NCI-H146 treated with DMSO at 0.1 percent for 48 hours (cell line): ENCODE measurements around the gene LSM10.

Experiments
- DNase-seq: peaks from one replicate; lab custom pipeline; 2025; ENCODE audit not compliant: unreplicated experiment; lab: John Stamatoyannopoulos, UW

The LSM10 gene

DNA sequence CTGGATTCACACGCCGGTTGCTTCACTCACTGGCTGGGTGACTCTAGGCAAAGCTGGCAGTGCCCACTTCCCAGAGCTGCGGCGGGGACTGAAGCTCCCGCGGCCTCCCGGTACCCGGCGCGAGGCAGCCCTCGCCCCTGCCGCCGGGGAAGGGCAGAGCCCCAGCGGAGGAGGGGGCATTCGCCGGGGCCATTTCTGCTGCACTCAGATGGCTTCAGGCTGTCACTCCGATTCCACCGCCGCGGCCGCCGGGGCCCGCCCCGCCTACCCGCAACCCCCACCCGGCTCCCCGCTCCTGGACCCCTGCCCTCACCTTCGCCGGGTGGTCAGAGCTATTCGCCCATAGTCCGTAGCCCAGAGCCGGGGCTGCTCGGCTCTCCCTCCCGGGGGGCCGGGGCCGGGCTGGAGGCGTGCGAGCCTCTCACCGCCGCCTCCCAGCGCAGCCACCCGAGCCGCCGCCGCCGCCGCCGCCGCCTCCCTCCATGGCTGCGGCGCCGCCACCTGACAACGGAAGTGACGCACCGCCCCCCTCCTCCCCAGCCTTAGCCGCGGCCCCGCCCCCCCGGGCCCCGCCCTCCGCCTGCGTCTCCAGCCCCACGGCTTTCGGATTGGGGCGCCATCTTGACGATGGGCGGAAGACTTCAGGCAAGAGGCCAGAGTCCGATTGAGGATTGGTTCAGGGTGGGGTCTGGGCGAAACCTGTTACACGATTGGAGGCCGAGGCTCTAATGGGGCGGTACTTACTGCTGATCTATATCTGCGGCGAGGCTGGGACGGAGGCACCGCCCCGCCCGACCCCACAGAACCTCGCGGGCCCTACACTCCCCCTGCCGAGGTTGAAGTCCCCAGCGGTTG is 12.1 kb downstream of the LSM10 start, which contains the start of gene STK40:
TSS of gene STK40 (minus strand) at position 515 of the 855 bp plus-strand sequence. CDS start 24,592 bp downstream, outside the sequence.
- DNase-seq: peak; percentile 89

DNA sequence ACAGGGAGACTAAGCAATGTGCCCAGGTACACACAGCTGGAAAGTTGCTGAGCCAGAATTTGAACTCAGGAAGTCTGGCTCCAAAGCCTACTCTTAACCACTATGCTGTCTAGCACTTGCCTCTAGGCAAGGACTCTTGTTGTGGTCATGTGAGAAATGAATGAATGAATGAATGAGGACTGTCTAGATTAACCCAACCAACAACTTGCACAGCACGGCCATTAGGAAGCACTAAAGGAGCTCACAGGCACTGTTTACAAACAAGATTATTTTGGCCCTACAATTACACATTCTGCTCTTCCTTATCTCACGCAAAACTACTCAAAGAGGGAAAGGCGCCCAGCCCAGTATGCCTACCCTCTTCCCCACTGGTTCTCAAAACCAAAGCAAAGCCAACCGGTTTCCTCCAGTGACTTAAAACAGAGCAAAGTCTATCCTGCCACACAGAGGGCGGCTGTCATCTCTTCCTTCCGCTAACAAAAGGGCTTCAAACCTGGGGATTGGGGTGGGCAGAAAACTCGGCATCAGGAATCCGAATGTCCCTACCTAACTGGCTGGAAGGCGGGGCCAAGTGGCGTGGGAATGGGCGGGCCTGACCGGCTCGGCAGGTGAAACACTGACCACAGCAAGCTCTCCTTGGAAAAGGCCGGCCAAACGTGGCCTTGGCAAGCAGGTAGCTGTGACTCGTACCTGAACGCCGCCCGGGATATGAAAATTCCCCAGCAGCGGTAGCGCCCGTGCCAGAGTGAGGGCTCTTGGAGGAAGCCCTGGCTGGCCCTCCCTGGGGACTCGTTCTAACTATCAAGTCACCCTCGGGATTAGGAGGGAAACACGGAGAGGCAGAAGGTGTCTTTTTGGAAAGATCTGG is 12.9 kb downstream of the LSM10 start:
- peak; percentile 78 for DNase-seq

DNA sequence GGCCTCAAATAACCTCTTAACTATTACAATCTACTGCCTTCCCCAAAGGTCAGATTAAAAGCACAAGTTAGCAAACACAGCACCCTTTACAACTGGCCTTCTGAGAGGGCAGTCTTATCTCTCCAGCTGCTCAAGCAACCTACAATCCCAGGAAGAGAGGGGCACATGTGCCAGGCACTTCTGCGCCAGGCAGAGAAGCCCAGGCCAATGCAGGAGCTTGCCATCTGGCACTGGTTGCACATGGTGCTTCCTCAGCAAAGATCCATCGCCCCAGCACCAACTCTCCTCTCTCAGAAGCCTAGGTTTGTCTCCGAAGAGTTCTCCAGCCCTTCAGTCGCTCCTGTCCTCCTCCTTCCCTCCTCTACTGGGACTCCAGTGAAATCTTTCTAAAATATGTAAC is 14.5 kb downstream of the LSM10 start:
- no peak for DNase-seq

DNA sequence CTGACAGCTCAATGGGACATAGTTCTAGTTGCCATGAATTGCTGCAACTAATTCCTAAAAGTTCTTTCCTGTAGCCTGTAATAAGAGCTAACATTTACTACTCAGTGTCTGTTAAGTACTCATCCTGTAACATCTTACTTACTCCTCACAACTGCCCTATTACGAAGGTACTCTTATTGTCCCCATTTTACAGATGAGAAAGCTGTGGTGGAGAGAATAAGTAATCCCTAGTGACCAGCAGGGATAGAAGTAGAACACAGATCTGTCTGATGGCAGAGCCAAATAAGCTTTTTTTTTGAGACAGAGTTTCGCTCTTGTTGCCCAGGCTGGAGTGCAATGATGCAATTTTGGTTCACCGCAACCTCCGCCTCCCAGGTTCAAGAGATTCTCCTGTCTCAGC is 15.0 kb downstream of the LSM10 start:
- no peak for DNase-seq

DNA sequence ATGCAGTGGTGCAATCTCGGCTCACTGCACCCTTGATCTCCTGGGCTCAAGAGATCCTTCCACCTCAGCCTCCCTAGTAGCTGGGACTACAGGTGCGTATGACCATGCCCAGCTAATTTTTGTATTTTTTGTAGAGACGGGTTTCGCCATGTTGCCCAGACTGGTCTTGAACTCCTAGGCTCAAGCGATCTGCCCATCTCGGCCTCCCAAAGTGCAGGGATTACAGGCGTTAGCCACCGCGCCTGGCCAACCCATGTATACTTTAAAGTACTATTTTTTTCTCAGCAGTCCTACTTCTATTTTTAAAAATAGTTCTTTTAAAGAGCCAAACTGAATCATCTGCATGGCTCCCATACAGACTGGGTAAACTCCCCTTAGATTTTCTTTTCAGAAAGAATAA is 15.5 kb downstream of the LSM10 start:
- DNase-seq: no peak

DNA sequence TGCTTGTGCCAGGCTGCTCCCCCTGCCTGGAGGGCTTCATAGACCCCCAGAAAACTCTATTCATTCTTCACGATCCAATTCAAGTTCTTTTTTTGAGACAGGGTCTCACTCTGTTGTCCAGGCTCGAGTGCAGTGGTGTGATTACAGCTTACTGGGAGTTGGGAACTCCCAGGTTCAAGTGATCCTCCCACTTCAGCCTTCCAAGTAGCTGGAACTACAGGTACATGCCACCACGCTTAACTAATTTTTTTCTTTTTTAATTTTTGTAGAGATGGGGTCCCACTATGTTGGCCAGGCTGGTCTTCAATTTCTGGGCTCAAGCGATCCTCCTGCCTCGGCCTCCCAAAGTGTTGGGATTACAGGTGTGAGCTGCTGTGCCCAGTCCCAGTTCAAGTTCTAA is 16.3 kb downstream of the LSM10 start:
- DNase-seq: no peak

DNA sequence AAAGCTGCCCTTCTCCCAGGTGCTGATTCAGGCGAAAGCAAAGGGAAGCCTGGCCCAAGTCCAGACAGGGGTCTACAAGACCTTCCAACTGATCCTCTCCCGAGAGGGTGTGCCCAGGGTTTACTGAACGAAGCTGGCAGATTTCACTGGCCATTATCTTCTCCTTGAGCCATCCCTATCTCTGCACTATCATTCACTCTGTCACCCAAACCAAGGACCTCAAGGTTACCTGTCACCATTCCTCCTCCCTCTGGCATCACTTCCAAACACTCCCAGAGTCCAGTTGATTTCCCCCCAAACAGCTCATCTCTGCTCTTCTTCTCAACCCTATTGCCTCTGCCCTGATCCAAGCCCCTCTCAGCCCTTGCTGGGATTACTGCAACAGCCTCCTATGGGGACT is 16.9 kb downstream of the LSM10 start:
- DNase-seq: no peak

DNA sequence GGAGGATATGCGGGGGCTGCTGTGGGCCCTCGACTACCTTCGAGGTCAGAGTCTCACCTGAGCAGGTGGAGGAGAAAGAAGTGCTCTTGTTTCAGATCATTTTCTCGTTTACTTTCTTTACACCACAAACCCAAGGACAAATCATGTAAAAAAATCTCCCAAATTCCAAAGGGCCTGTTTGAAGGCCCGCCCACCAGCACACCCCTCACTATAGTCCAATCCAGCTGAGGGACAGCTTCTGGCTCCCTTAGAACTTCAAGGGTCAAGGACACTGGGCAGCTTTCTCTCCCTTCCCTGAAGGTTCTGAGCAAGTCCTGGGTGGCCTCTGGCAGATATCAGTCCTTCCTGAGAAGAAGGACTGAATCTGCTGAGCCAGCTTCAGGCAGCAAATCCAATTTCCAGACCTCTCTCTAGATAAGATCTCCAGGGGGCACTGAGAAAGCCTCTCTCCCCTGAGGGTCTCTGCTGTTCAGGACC is 17.5 kb downstream of the LSM10 start:
- DNase-seq: no peak

DNA sequence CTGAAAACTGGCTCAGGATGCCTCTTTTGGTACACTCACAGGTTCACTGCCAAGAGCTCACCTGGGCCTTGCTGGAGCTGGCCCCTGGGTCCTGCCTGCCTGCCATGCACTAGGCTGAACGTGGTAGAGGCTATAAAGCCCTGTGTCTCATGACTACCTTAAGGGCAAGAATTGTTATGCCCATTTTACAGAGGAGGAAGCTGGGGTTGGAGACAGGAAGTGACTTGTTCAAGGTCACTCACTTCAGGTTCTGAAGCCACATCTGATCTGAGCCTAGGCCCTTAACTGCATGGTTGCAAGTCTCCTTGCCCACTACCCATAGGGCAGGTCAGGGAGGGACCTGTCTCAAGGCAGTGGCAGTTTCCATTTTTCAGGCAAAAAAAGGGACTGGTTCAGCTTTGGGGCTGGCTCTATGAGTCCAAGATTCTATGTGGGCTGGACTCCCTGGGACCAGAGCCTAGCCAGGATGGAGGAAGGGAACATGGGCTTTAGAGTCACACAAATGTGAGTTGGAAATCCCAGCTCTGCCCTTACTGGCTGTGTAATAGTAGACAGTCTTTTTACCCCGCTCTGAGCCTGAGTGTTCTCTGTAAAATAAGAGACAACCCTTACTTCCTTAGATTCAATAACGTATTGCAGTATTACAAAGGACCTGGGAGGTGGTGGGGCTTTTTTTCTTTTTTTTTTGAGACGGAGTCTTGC is 19.8 kb downstream of the LSM10 start:
- DNase-seq: no peak

DNA sequence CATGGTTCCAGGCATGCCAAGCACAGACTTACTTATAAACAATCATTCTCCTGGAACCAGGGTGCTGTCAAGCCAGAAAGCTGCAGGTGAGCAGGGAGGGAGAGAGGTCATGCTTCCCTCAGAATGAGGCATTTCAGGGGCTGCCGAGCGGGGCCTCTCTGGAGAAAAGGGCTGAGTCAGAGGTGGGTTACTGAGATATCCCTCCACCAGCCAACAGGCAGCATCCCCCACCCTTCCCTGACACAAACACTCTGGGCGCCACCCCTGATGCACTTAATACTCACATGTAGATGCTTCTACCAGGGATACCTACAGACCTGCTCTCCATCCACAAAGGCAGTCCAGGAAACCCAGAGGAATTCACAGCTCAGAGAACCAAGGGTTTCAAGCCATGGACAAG is 25.1 kb downstream of the LSM10 start:
- DNase-seq: no peak

DNA sequence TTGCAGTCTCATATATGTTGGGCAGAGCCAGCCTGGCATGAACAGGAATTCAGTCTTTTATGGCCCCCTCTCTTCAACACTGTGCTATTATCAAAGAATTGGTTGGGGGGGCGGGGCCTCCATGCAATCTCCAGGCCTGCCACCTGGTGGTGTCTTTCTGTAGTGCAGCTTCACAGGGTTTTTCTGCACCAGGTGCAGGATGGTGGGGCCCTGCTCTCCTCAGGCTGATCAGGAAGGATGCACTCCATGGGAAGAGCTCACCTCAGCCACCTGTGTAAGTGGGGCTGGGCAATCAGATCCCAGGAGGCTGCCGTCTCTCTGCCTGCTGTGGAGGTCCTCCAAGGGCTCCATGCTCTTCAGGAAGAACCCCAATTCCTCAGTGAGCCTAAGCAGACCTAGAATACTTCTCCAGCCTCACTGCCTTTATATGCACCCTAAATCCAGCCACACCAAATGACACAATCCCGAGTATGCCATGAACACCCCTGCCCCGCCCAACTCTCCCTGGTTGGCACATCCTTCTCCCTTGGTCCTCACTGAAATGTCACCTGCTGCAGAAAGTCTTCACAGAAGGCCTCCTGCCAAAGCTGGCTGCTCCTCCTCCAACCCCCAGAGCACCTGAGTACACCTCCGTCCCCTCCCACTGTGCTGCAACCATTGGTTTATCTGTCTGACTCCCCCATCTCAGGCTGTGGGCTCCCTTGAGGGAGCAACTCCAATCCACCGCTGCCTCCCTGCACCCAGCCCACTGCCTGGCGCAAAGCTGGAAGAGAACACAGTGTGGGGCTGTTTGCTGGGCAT is 28.4 kb downstream of the LSM10 start:
- DNase-seq: peak; percentile 19

DNA sequence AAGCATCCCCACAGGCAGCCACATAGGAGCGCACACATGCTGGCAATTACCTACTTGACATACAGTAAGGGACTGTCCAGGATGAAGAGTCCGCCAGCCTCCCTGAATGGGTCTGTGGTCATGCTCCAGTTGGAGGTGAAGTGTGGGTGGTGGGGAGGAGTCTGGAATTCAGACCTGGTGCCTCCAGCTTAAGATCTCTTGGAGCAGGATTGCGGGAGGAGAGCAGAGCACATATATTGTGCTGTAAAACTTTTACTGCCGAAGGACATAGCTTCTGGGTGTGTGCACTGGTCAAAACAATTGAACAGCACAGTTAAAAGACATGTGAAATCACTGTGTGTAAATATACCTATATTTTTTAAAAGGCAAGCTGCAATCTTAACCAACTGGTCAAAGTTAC is 29.9 kb downstream of the LSM10 start:
- DNase-seq: no peak

DNA sequence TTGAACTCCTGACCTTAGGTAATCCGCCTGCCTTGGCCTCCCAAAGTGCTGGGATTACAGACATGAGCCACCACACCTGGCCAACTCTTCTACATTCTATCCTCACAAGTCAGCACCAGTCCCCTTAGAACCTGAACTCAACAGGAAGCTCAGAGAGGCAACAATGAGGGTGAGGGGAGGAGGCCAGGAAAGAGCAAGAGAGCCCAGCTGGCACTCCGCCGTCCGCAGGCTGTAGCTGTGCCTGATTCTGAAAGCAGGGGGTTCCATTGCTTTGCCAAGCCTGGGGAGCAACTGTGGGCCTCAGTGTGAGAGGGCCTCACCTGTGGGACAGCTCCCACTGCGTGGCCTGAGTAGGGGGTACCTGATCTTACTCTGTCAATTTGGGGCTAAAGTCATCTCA is 30.6 kb downstream of the LSM10 start:
- DNase-seq: no peak

DNA sequence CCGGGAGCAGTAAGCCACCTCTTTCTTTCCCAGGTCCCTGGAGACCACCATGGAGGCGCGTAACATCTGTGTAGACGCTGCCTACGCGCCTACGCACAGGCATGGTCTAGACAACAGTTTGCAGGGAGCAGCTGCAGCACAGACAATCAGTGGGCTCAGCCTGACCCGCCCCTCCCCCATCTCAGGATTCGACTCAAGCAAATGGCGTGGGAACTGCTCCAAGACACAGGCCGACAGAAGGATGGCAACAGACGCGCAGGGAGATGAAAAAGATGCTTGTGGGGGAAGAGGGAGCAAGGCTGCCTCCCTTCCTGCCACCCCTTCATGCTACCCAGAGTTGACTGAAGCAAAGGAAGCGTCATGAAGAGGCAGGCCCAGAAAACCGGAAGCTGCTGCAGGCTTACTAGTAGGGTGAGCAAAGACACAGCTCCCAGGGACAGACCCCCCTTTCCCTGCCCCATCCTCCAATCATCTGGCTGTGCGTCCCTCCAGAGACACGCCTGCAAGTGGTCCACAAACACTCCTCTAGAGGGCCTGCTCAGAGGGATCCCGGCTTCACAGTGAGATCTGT is 31.5 kb downstream of the LSM10 start:
- DNase-seq: no peak

DNA sequence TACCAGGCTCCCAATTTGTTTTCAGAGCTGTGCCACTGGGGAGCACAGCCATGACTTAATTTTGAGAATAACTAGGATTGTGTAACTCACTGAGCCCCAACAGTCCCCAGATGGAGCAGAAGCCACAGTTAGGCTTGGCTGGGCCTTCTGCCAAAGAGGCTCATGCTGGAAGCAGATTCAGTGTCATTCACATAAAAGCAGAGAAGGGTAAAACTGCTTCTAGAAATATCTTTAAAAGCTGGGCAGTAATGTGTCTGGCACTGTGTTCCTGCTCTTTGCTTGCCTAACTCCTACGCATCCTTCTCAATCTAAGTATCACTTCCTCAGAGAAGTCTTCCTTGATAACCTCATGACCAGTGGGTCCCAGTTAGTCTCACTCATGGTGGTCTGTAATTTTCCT is 32.3 kb downstream of the LSM10 start:
- DNase-seq: no peak

DNA sequence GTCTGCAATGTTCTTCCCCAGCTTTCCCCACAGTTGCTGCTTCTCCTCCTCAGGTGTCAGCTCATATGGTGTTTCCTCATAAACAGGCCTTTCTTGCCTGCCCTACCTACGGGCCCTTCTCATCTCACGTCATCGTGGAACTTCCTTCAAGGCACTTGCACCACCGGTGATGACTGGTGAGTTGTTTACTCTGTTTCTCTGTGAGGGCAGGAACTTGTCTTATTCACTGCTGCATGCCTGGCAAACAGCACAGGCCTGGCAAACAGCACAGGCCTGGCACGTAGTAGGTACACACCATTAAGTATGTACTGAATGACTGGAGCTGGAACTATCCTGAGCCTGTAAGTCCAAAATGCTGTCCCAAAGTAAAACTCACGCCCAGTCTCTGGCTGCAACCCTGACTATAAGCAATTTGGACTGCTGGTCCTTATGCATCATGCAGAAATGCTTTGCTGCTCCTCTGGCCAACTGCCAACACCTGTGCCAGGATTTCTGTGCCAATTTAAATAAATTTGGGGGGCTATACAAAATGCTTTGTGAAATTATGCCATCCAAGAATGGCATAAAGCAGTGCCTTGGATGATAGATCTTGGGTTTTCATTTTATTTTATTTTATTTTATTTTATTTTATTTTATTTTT is 37.7 kb downstream of the LSM10 start:
- no peak for DNase-seq

DNA sequence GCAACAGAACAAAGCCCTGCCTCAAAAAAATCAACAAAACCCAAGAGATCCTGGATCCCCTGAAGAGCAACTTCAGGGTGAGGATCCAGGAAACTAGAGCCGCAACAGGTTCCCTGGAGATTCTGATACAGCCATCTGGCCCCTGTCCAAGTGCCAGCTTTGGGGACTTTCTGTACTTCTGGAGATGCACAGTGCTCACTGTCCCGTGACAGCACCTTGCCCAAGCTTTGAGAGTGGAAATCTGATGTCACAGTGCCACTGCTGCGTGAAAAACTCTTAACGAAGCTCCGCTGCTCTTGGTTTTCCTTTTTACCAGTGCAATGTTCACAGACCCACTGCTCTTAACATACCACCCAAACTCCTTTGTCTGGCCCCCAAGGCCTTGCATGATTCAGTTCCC is 38.3 kb downstream of the LSM10 start:
- no peak for DNase-seq

DNA sequence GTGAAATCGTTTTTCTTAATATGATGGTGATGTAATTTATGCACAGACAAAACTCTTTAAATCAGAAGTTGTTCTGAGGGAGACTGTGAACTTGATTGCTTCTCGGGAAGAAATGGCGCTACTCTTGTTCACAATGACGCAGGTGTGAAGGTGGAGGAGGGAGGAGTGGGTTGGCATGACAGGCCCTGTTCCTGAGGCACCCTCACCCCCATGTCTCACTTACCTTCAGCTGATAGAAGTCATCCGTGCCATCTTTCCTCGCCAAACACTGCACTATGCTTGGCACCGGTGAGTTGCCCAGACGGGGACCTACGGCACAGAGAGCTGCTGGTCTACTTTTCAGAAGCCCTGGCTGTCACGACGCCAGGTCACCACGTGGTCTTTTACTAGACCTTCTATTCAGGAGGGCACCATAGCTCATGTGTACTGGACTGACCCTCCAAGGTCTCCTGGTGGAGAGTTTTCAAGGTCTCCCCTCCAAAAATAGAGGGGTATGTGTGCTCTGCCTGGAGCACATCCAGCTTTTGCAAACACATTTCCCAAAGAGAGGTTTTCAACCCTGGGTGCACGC is 39.1 kb downstream of the LSM10 start:
- DNase-seq: no peak

DNA sequence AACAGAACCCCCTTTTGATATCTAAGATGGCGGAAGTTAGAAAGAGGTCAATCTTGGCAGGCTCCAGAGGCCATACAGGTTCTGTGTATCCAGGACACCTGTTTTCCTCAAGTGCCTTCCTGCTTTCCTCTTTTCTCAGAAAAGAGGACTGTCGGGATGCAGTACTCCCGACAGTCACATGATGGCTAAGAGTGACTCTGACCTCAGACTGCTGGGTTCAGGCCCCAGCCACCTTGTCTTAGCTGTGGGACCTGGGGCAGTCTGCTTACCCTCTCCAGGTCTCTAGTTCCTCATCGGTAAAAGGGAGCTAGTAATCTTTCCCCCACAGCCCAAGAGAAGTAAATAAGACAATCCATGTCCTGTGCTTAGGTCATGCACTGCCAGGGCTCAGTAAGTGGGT is 41.9 kb downstream of the LSM10 start:
- DNase-seq: no peak
